Hematopoietic multipotent progenitor cell treated with erythropoietin and hydrocortisone succinate and interleukin-3 and kit ligand, for 15 days (in vitro differentiated cells): ENCODE measurements around the gene PDAP1.
A peak's percentile ranks its signal among the peaks of the same experiment; 100 is the strongest.
"Not testable (repeated sequence)": the region's sequence is repeated elsewhere in the genome, so short reads cannot be mapped to it uniquely, and the experiment has no call there.

Experiments used
- DNase-seq: peaks from one replicate; pipeline ENCODE4 v3.0.0-alpha.2; 2015; ENCODE audit warnings: low spot score

The PDAP1 gene

GRCh38 chr7:99395616-99396327 lies 12.6 kb downstream of the PDAP1 start:
- no peak for DNase-seq

DNA sequence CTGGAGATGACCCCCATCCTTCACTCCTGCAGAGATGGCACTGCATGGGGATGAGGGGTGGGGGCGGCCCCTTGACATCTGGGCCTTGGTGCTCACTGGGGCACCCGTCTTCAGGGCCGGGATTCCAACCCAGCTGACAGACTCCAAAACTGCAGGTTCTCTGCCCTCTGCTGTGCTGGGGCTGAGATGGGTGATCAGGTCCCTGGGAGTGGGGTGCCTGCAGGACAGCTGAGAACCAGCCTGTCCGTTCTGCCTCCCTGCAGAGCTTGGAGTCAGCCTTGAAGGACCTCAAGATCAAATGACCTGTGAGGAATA lies 14.3 kb downstream of the PDAP1 start:
- DNase-seq, result no peak

GRCh38 chr7:99393355-99394187 lies 14.8 kb downstream of the PDAP1 start:
- no peak for DNase-seq

GRCh38 chr7:99392659-99393354 lies 15.6 kb downstream of the PDAP1 start:
- DNase-seq, result peak; percentile 79

DNA sequence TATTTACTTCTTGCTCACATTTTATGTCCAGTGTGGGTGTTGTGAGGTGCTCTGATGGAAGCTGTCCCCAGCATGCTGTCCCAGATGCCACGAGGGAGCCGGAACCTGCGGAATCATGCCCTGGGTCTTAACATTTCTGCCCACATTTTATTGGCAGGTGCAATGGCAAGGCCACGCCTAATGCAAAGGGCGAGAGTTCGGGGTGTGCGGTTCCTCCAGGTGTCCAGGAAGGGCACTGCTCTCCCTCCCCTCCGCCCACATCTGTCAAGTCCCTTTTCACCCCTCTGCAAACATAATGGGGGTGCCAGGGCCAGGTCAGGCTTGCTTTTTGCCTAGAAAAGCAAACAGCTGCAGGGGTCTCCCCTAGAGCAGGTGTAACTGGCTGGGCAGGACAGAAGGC lies 16.4 kb downstream of the PDAP1 start:
- no peak for DNase-seq

- no peak for DNase-seq
Observed at GRCh38 chr7:99390941-99391602, 17.3 kb downstream of the PDAP1 start.

- no peak for DNase-seq
Observed at GRCh38 chr7:99389772-99390171, 18.6 kb downstream of the PDAP1 start.

DNA sequence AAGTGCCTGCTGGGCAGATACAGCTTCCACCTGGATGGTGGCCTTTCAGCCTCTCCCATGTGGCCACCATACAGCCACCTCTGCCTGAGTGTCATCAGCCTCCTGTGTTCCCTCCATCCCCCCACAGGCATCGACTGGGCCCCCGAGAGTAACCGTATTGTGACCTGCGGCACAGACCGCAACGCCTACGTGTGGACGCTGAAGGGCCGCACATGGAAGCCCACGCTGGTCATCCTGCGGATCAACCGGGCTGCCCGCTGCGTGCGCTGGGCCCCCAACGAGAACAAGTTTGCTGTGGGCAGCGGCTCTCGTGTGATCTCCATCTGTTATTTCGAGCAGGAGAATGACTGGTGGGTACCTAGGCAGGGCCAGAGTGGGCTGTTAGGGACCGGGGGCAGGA lies 20.5 kb downstream of the PDAP1 start:
- DNase-seq, result no peak

DNA sequence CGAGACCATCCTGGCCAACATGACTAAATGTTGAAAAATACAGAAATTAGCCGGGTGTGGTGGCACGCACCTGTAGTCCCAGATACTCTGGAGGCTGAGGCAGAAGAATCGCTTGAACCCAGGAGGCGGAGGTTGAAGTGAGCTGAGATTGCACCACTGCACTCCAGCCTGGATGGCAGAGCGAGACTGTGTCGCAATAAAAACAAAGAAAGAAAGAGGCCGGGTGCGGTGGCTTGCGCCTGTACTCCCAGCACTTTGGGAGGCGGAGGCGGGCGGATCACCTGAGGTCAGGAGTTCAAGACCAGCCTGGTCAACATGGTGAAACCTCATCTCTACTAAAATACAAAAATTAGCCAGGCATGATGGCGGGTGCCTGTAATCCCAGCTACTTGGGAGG lies 21.2 kb downstream of the PDAP1 start:
- DNase-seq, result not testable (repeated sequence)

GRCh38 chr7:99386584-99387238 lies 21.7 kb downstream of the PDAP1 start:
- peak; percentile 66 for DNase-seq

- DNase-seq, result no peak
Observed at GRCh38 chr7:99385564-99385963, 22.8 kb downstream of the PDAP1 start.

- DNase-seq, result no peak
Observed at GRCh38 chr7:99384523-99384922, 23.9 kb downstream of the PDAP1 start.

- DNase-seq, result no peak
Observed at GRCh38 chr7:99383791-99384370, 24.5 kb downstream of the PDAP1 start.

- no peak for DNase-seq
Observed at GRCh38 chr7:99383203-99383602, 25.2 kb downstream of the PDAP1 start.

DNA sequence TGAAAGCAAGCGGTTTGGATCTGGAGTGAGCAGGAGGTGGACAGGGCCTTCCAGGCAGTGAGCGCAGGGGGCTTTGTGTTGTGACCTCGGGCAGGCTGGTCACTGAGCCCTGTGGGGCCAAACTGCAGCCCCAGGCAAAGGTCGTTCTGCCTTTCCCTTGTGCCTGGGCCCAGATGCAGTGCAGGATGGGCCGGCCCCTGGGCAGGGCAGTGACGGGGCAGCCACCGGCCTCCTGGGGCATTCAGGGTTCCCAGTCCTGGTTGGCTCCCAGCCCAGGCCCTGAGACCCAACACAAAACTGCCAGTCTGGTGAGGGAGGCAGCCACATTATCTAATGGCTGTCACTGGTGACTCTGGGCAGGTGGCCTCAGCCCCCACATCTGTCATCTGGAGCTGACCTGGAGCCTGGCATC lies 26.7 kb downstream of the PDAP1 start:
- DNase-seq, result no peak

- no peak for DNase-seq
Observed at GRCh38 chr7:99380823-99381663, 27.4 kb downstream of the PDAP1 start.

GRCh38 chr7:99380032-99380822 lies 28.2 kb downstream of the PDAP1 start:
- peak; percentile 62 for DNase-seq

- not testable (repeated sequence) for DNase-seq
Observed at GRCh38 chr7:99379693-99380031, 28.7 kb downstream of the PDAP1 start.

DNA sequence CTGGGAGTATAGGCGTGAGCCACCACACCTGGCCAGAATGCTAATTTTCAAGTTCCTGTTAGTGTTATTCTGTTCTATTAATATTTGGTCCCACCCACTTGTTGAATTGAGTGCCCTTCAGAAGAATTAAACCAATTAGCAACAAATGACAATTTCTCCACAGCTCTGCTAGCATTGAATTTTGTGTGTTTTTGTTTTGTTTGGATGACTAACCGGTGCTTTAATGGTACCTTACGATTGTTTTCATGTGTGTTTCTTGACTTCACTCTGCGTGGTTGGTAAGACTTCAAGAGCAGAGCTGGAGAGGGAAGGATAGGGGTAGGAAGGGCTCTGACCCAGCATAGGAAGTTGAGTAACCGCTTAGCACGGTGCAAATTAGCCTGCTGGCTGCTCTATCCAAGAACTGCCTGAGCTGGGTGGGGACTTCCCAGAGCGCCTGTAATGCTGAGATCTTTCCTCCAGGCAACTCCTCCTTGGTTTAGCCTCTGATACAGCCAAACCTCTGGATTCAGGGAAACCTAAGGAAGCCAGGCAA lies 29.3 kb downstream of the PDAP1 start:
- DNase-seq, result peak; percentile 34
